NCI-H2171 (cell line): Measurements from ENCODE around the gene NEK5.
A peak's percentile ranks its signal among the peaks of the same experiment; 100 is the strongest.
"Not testable (repeated sequence)": the region's sequence is repeated elsewhere in the genome, so short reads cannot be mapped to it uniquely, and the experiment has no call there.

Source experiments
- DNase-seq: peaks from one replicate; lab custom pipeline; 2025; lab: John Stamatoyannopoulos, UW

The NEK5 gene

DNA sequence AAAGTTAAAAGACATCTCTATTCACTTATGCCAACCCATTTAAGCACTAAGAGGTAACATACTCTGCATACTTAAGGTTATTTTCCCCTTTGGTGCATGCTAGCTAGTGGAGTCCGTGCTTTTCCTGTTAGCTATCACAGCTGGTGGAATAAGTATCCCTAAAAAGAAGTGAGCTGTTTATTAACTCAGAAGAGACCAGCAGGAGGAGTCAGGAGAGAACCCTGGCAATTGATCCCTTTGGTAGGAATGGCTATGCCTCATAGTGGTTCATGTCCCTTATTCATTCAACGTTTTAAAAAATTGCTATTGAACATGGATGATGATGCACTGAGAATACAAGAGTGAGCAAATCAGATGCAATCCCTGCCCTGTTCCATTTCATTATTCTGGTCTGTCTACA, 12.4 kb upstream of the NEK5 start:
- no peak for DNase-seq

- DNase-seq, result no peak
These were observed 8.6 kb upstream of the NEK5 start for GRCh38 chr13:52137489-52137888.

- no peak for DNase-seq
These were observed 7.9 kb upstream of the NEK5 start for GRCh38 chr13:52136763-52137162.

DNA sequence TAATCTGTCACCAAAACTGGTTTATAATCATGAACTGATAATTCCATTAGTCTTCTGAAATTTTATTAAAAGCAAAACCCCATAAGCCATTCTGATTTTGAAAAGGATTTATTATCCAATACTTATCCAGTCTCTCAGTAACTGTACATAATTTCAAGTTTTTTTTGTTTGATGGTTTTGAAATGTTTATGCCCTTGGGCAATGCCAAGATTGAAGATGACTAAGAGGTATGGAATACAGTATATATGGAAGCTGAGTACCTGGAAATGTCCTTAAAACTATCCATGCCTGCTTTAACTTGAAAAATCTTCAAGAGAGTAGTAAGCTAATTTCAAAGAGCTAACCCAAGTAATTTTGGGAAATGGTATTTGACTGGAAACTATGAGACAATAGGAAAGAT, 1.8 kb upstream of the NEK5 start:
- DNase-seq, result no peak

DNA sequence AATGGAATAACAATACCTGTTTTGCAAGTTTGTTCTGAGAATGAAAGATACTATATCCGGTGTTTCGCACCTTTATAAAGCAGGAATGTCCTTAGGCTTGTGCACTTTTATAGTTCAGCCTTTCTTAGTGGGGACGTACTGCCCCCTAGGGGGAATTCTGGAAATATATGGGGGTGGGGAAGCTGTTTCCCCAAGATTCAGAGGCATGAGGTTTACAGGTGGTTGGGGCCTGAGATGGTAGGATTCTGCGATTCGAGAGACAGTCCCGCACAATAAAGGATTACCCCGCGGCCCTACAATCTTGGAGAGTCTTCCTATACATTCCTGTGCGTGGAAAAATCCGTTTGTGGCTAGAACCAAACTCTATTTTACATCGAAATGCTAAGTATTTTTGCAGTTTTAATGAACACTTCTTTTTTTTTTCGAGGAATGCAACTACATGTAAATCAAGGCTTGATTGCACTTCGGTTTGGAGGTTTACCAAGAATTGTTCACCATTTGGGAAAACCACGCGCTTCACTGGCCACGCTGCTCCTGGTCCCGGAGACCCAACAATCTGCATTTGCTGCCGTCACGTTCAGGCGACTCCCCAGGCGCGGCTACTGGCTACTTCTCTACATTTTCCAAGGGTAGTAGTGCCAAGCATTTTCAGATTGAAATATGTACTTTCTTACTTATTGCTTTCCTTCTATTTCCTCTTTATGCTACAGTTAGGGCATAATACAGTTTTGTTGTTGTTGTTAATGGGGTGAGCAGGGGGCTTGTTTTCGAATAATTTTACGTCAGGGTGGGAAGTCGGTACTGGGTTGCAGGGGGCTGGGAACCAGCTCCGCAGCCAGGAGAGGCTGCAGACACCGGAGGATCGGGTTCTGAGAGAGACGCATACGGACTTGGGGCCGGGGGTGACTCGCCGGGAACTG, 830 bp downstream of the NEK5 start:
- peak; percentile 66 for DNase-seq

- DNase-seq, result no peak
These were observed 1.5 kb downstream of the NEK5 start for GRCh38 chr13:52127378-52127777.

GRCh38 chr13:52125547-52125946, 3.3 kb downstream of the NEK5 start:
- no peak for DNase-seq

DNA sequence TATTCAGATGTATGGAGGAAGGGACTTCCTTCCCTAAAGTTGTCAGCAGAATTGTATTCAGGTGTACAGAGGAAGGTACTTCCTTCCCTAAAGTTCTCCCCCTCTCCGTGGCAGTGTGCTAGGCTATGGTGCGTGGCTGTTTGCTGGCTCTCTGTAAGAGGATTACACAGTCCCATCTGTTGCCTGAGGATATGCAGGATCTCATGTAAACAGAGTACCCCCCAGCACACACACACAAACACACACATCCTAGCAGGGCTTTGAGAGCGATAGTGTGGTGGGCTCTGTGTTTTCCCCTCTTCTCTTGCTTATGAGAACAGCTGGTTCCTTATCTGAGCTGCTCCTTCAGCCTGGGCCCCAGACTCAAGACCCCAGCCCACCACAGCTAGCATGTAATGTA, 10.3 kb downstream of the NEK5 start:
- DNase-seq, result peak; percentile 3

DNA sequence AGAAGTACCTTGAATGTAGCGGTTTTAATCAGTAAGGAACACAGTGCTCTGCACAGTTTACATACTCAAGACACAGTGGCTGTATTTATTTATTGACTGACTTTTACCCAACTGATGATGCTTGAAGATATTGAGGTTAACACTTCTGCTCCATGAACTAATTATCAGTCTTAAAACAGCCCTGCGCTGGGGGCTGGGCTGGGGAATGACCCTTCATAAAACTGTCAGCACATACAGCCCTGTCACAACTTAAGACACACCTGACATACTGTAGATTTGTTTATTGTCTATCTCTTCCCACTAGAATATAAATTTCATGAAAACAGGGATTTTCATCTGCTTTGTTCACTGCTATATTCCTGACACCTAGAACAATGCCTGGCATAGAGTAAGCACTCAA, 10.8 kb downstream of the NEK5 start:
- no peak for DNase-seq

GRCh38 chr13:52112591-52112990, 16.3 kb downstream of the NEK5 start:
- DNase-seq, result no peak

DNA sequence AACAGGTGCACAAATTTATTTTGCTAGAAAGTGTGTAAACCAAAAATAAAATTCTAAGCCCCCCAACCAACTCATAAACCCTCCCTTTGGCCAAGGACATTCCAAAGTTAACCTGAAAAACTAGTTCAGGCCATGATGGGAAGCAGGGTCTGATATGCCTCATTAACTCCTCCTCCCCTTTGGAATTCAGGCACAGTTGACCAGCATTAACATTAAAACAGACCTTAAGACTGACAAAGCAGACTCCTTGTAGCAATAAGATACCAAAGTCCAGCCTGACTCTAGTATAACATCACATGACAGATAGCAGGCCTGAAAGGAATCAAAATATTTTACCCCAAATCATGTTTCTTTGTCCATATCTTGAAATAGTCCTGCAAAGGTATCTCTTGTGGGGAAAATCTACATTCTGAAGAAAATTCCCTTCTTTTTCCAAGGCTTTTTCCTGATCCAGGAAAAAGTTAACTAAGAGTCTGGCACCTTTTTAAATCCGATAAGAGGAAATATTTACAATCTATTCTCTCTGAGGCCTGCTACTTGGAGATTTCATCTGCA, 19.7 kb downstream of the NEK5 start:
- DNase-seq, result no peak

DNA sequence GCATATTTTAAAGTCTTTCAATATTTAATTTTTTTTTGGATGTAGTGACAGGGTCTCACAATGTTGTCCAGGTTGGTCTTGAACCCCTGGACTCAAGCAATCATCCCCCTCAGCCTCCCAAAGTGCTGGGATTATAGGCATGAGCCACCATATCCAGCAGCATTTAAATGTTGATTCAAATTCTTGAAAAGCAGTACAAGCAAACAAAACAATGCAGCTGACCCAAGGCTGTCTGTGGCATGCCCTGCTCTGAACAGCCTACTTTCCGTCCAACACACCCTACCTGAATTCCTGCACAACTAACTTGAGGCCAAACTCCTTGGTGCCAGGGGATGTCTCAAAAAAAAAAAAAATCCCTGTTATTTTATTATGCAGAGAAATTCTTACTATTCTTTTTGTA, 23.0 kb downstream of the NEK5 start:
- DNase-seq, result no peak

DNA sequence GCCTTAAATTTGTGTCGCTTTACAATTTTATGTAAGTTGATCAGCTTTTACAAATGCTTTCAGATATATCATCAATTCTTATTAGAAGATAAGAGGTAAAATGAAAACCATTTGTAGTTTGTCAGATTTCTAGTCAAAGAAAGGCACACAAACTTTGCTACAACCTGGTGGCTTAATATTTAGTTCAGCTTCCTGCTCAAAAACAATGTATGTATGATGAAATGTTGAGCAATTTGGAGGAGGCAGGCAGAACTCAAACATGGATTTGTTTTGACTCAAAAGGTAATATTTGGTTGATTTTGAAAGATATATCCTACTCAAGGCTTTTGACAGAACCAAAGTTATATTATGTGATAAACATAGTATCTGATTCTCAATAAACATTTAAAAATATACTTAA, 24.2 kb downstream of the NEK5 start:
- DNase-seq, result no peak

- DNase-seq, result no peak
These were observed 25.5 kb downstream of the NEK5 start for GRCh38 chr13:52103386-52103785.

- DNase-seq, result not testable (repeated sequence)
These were observed 26.4 kb downstream of the NEK5 start for GRCh38 chr13:52102423-52102822.

DNA sequence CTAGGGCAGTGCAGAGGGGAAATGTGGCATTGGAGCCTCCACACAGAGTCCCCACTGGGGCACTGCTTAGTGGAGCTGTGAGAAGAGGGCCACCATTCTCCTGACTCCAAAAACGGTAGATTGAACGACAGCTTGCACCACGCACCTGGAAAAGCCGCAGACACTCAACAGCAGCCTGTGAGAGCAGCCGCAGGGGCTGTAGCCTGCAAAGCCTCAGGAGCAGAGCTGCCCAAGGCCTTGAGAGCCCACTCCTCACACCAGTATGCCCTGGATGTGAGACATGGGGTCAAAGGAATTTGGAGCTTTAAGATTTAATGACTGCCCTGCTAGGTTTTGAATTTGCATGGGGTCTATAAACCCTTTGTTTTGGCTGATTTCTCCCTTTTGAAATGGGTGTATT, 31.7 kb downstream of the NEK5 start:
- no peak for DNase-seq

DNA sequence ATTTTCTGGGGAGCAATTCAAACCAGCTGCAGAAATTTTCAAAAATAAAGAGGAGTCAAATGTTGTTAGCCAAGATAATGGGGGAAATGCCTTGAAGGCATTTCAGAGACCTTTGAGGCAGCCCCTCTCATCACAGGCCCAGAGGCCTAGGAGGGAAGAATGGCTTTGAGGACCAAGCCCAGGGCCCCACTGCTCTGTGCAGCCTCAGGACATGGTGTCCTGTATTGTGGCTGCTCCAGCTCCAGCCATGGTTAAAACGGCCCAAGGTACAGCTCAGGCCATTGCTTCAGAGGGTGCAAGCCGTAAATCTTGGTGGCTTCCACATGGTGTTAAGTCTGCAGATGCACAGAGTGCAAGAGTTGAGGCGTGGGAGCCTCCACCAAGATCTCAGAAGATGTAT, 32.1 kb downstream of the NEK5 start:
- DNase-seq, result no peak

DNA sequence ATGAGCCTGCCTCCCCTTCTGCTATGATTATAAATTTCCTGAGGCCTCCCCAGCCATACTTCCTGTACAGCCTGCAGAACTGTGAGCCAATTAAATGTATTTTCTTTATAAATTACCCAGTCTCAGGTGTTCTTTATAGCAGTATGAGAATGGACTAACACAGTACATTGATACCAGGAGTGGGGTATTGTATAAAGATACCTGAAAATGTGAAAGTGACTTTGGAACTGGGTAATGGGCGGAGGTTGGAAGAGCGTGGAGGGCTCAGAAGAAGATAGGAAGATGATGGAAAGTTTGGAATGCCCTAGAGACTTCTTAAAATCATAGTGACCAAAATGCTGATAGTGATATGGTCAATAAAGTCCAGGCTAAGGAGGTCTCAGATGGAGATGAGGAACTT, 32.8 kb downstream of the NEK5 start:
- no peak for DNase-seq

- no peak for DNase-seq
These were observed 36.8 kb downstream of the NEK5 start for GRCh38 chr13:52092087-52092486.

GRCh38 chr13:52091473-52091872, 37.4 kb downstream of the NEK5 start:
- no peak for DNase-seq

DNA sequence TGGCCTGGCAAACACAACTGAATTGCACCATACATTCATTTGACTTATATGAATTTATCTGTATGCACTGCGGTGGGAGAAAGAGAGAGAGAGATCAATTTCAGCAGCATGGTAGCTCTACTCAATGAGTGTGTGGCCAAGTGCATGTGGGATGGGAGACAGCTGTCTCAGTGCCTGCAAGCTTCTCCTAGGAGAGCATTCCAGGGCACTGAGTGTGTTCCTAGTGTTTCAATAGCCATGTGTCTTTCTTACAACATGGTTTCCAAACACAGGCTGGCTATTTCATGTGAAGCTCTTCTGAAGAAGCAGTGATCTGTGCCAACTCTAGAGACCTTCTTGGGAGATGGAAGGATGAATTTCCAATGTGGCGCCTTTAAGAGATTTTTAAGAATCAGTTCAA, 43.5 kb downstream of the NEK5 start:
- DNase-seq, result no peak

DNA sequence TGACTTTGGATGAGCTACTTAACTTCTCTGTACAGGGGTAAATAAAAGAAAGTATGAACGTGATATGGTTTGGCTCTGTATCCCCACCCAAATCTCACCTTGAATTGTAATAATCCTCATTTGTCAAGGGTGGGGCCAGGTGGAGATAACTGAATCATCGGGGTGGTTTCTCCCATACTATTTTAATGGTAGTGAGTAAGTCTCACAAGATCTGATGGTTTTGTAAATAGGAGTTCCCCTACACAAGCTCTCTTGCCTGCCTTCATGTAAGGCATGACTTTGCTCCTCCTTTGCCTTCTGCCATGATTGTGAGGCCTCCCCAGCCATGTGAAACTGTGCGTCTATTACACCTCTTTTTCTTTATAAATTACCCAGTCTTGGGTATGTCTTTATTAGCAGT, 43.9 kb downstream of the NEK5 start:
- DNase-seq, result not testable (repeated sequence)

- no peak for DNase-seq
These were observed 46.3 kb downstream of the NEK5 start for GRCh38 chr13:52082601-52083000.

DNA sequence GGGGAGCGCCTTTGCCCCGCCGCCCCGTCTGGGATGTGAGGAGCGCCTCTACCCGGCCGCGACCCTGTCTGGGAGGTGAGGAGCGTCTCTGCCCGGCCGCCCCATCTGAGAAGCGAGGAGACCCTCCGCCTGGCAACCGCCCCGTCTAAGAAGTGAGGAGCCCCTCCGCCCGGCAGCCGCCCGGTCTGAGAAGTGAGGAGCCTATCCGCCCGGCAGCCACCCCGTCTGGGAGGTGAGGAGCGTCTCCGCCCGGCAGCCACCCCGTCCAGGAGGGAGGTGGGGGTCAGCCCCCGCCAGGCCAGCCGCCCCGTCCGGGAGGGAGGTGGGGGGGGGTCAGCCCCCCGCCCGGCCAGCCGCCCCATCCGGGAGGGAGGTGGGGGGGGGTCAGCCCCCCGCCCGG, 49.0 kb downstream of the NEK5 start:
- DNase-seq, result not testable (repeated sequence)
